Thymus (tissue), 14 donors: ENCODE measurements around the gene KIAA0753. TPM values are rescaled to one million over a fixed set of nuclear protein-coding genes. Genes with fewer than 3 reads are reported as not detected.

Source experiments
- DNase-seq, 9 donors: peaks; one replicate each; pipeline ENCODE4 v3.0.0-alpha.2; 2013; ENCODE audit warnings: low spot score in 9 of 9, low read depth in 6 of 9, missing footprints in 1 of 9
- H3K27ac ChIP-seq, 2 donors: one replicate each; pipeline ENCODE4 v1.5.1; 2013; ENCODE audit warnings: control low read depth in 1 of 2, low read depth in 1 of 2, low read length in 1 of 2, mild to moderate bottlenecking in 1 of 2, moderate library complexity in 1 of 2
- H3K27me3 ChIP-seq, 2 donors: one replicate each; pipeline ENCODE4 v1.5.1; 2013; ENCODE audit warnings: low read length in 1 of 2; ENCODE audit not compliant: control insufficient read depth in 2 of 2, insufficient read depth in 1 of 2
- H3K36me3 ChIP-seq, 2 donors: one replicate each; pipeline ENCODE4 v1.5.1; 2013; ENCODE audit warnings: low read length in 1 of 2, mild to moderate bottlenecking in 1 of 2, moderate library complexity in 1 of 2; ENCODE audit not compliant: control insufficient read depth in 2 of 2, insufficient read depth in 2 of 2
- H3K4me1 ChIP-seq, 2 donors: one replicate each; pipeline ENCODE4 v1.5.1; 2013; ENCODE audit warnings: low read length in 2 of 2; ENCODE audit not compliant: control insufficient read depth in 2 of 2, insufficient read depth in 2 of 2
- H3K4me3 ChIP-seq, 2 donors: one replicate each; pipeline ENCODE4 v1.5.1; 2013; ENCODE audit warnings: low read length in 2 of 2, control low read depth in 1 of 2, mild to moderate bottlenecking in 1 of 2
- H3K9me3 ChIP-seq, 2 donors: one replicate each; pipeline ENCODE4 v1.5.1; 2013; ENCODE audit warnings: low read length in 1 of 2, mild to moderate bottlenecking in 1 of 2; ENCODE audit not compliant: control insufficient read depth in 2 of 2, insufficient read depth in 1 of 2
- WGBS: extraction: QIAGEN DNeasy Blood & Tissue Kit; methylation state at CpG from one replicate; pipeline ENCODE4 v1.1.7; 2013; 5-methylcytosine and 5-hydroxymethylcytosine counted together
- long read RNA-seq, 10 donors: transcript quantifications; one replicate each; lab custom pipeline, GENCODE V29; 2026
- polyA plus RNA-seq: library from polyadenylated mRNA; stranded (reverse); fragments of 200-250 nt; gene quantifications from one replicate; pipeline ENCODE4 v1.2.3, GENCODE V29; 2013
- total RNA-seq: library from RNA; stranded (reverse); fragments of 120-200 nt; gene quantifications from one replicate; pipeline ENCODE4 v1.2.4, GENCODE V29; 2013
- donor health status: healthy.

KIAA0753 gene
- total RNA-seq: 11.8 TPM
- 10.8 TPM for polyA plus RNA-seq
- long read RNA-seq, donor 1: 0 reads
- long read RNA-seq, donor 2: 0 reads
- long read RNA-seq, donor 3, partial matches to known transcripts: 132 of 506 reads
- long read RNA-seq, donor 3, other reads (novel, unspliced or antisense): 374 of 506 reads
- long read RNA-seq, donor 4, partial matches to known transcripts: 0 of 1 reads
- long read RNA-seq, donor 4, other reads (novel, unspliced or antisense): 0 of 1 reads
- long read RNA-seq, donor 5, partial matches to known transcripts: 0 of 2 reads
- long read RNA-seq, donor 5, other reads (novel, unspliced or antisense): 0 of 2 reads
- long read RNA-seq, donor 6: 0 reads
- long read RNA-seq, donor 7, full-length matches to known transcripts: 2 of 300 reads
- long read RNA-seq, donor 7, partial matches to known transcripts: 85 of 300 reads
- long read RNA-seq, donor 7, other reads (novel, unspliced or antisense): 213 of 300 reads
- long read RNA-seq, donor 8: 0 reads
- long read RNA-seq, donor 9, partial matches to known transcripts: 44 of 175 reads
- long read RNA-seq, donor 9, other reads (novel, unspliced or antisense): 131 of 175 reads
- long read RNA-seq, donor 10, partial matches to known transcripts: 194 of 206 reads
- long read RNA-seq, donor 10, other reads (novel, unspliced or antisense): 11 of 206 reads

- Histone ChIP-seq H3K27me3 (no peaks in the 10 kb centered on the region), H3K27ac (peak within 1 kb of the TSS; percentile 89 to 91), H3K36me3 (peaks cover 6 to 21% of the 10 kb centered on the region in 2 donors), H3K4me1 (peaks cover 20% of the 10 kb centered on the region in 2 donors), H3K9me3 (no peaks in the 10 kb centered on the region), H3K4me3 (peak within 1 kb of the TSS; percentile 75 to 99)
- WGBS: under 1% methylated on average over 52 of the region's 52 CpGs
- peak; percentile 82 to 95 (median 88) for DNase-seq
Observed at GRCh38 chr17:6640536-6641246, at the start of gene KIAA0753, which contains the start of gene TXNDC17. Gene KIAA0753 (minus strand): TSS chr17:6640711. CDS start chr17:6635103, 5,608 bp downstream. Gene TXNDC17 (plus strand): TSS chr17:6641060. CDS start chr17:6641083, 23 bp downstream.

- WGBS: 87% methylated on average over 9 of the region's 9 CpGs
- Histone ChIP-seq H3K4me1 (no peaks in the 10 kb centered on the region), H3K27ac (no peak overlapping the region), H3K27me3 (peaks cover 0 to 12% of the 10 kb centered on the region in 2 donors), H3K36me3 (no peaks in the 10 kb centered on the region), H3K4me3 (no peak overlapping the region), H3K9me3 (no peaks in the 10 kb centered on the region)
- no peak for DNase-seq
Observed at GRCh38 chr17:6688944-6689343, 48.4 kb upstream of the KIAA0753 start.

GRCh38 chr17:6686026-6686425 is 45.5 kb upstream of the KIAA0753 start:
- 92% methylated on average over 4 of the region's 4 CpGs for WGBS
- Histone ChIP-seq H3K4me3 (no peak overlapping the region), H3K36me3 (no peaks in the 10 kb centered on the region), H3K4me1 (no peaks in the 10 kb centered on the region), H3K9me3 (no peaks in the 10 kb centered on the region), H3K27me3 (peaks cover 0 to 19% of the 10 kb centered on the region in 2 donors), H3K27ac (no peak overlapping the region)
- DNase-seq: no peak

GRCh38 chr17:6684881-6685767 is 44.6 kb upstream of the KIAA0753 start:
- peaks cover 0 to 21% of the 10 kb centered on the region in 2 donors for H3K27me3 ChIP-seq
- H3K4me3 ChIP-seq: no peak overlapping the region

GRCh38 chr17:6684460-6684783 is 43.9 kb upstream of the KIAA0753 start:
- Histone ChIP-seq H3K4me3 (no peak overlapping the region), H3K9me3 (no peaks in the 10 kb centered on the region), H3K4me1 (no peaks in the 10 kb centered on the region), H3K27me3 (peaks cover 0 to 22% of the 10 kb centered on the region in 2 donors), H3K27ac (no peak overlapping the region), H3K36me3 (no peaks in the 10 kb centered on the region)
- no peak for DNase-seq
- 79% methylated on average over 7 of the region's 7 CpGs for WGBS

More at GRCh38 chr17:6684881-6685767, 44.6 kb upstream of the KIAA0753 start:
- 96% methylated on average over 14 of the region's 14 CpGs for WGBS
- no peaks in the 10 kb centered on the region for H3K9me3 ChIP-seq
- H3K36me3 ChIP-seq: no peaks in the 10 kb centered on the region
- H3K4me1 ChIP-seq: no peaks in the 10 kb centered on the region
- no peak for DNase-seq
- no peak overlapping the region for H3K27ac ChIP-seq

GRCh38 chr17:6683730-6684459 is 43.4 kb upstream of the KIAA0753 start:
- DNase-seq: no peak
- Histone ChIP-seq H3K4me1 (no peaks in the 10 kb centered on the region), H3K36me3 (no peaks in the 10 kb centered on the region), H3K4me3 (no peak overlapping the region), H3K27me3 (peaks cover 0 to 20% of the 10 kb centered on the region in 2 donors), H3K27ac (no peak overlapping the region), H3K9me3 (no peaks in the 10 kb centered on the region)
- 88% methylated on average over 3 of the region's 3 CpGs for WGBS

- no peaks in the 10 kb centered on the region for H3K4me1 ChIP-seq
- H3K9me3 ChIP-seq: no peaks in the 10 kb centered on the region
- H3K27ac ChIP-seq: no peak overlapping the region
- H3K27me3 ChIP-seq: peaks cover 0 to 26% of the 10 kb centered on the region in 2 donors
- DNase-seq: no peak
- WGBS: 98% methylated on average over 3 of the region's 3 CpGs
- H3K4me3 ChIP-seq: no peak overlapping the region
- H3K36me3 ChIP-seq: no peaks in the 10 kb centered on the region
Observed at GRCh38 chr17:6683081-6683684, 42.7 kb upstream of the KIAA0753 start.

GRCh38 chr17:6682339-6682738 is 41.8 kb upstream of the KIAA0753 start:
- Histone ChIP-seq H3K27ac (no peak overlapping the region), H3K4me3 (no peak overlapping the region), H3K27me3 (peaks cover 0 to 34% of the 10 kb centered on the region in 2 donors), H3K36me3 (no peaks in the 10 kb centered on the region), H3K9me3 (no peaks in the 10 kb centered on the region), H3K4me1 (peaks cover 0 to under 1% of the 10 kb centered on the region in 2 donors)
- no peak for DNase-seq
- 92% methylated on average over 4 of the region's 4 CpGs for WGBS
